ENCODE results near the gene ELP2.
"Not testable (repeated sequence)": the region's sequence is repeated elsewhere in the genome, so short reads cannot be mapped to it uniquely, and the experiment has no call there.

Gene ELP2, protein sequence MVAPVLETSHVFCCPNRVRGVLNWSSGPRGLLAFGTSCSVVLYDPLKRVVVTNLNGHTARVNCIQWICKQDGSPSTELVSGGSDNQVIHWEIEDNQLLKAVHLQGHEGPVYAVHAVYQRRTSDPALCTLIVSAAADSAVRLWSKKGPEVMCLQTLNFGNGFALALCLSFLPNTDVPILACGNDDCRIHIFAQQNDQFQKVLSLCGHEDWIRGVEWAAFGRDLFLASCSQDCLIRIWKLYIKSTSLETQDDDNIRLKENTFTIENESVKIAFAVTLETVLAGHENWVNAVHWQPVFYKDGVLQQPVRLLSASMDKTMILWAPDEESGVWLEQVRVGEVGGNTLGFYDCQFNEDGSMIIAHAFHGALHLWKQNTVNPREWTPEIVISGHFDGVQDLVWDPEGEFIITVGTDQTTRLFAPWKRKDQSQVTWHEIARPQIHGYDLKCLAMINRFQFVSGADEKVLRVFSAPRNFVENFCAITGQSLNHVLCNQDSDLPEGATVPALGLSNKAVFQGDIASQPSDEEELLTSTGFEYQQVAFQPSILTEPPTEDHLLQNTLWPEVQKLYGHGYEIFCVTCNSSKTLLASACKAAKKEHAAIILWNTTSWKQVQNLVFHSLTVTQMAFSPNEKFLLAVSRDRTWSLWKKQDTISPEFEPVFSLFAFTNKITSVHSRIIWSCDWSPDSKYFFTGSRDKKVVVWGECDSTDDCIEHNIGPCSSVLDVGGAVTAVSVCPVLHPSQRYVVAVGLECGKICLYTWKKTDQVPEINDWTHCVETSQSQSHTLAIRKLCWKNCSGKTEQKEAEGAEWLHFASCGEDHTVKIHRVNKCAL

DNA sequence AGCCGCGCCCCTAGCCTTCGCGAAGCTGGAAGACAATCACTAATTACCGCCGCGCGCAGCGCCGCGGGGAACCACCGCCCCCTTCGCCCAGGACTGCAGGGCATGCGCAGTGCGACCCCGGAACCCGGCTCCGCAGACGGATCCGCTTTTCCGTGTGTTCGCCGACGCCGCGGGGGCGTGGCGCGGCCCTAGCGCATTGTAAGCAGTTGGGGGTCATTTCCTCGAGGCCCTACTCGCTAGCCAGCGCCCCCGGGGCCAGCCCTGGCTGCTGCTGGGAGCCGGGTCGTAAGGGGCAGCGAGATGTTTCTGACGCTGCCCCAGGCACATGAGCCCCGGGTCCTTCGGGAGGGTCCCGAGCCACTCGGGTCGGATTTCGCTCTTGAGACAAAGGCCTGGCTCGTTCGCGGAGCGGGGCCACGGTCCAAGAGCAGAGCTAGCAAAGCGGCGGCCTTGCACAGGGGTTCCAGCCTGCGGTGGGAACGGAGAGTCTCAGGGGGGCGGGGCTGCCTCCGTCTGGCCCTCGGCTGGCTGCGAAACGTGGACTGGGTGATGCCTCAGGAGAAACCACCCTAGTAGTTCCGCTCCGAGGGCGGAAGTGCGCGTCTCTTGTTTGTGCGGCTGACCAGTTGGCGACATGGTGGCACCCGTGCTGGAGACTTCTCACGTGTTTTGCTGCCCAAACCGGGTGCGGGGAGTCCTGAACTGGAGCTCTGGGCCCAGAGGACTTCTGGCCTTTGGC lies at the start of gene ELP2, which contains the start of gene SLC39A6:
Gene ELP2 (plus strand): TSS at position 600 of the 739 bp plus-strand sequence. CDS start 35 bp downstream, at position 635.
Gene SLC39A6 (minus strand): TSS at position 41 of the 739 bp plus-strand sequence. CDS start 2,333 bp downstream, outside the sequence.
- DNase-seq = peak; percentile 98

DNA sequence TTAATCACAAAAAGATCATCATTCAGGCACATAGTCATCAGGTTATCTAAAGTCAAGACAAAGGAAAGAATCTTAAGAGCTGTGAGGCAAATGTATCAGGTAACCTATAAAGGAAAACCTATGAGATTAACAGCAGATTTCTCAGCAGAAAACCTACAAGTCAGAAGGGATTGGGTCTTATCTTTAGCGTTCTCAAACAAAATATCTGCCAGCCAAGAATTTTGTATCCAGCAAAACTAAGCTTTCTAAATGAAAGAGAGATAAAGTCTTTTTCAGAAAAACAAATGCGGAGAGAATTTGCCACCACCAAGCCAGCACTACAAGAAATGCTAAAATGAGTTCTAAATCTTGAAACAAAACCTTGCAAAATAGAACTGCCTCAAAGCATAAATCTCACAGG lies 48.6 kb upstream of the ELP2 start:
- not testable (repeated sequence) for DNase-seq

DNA sequence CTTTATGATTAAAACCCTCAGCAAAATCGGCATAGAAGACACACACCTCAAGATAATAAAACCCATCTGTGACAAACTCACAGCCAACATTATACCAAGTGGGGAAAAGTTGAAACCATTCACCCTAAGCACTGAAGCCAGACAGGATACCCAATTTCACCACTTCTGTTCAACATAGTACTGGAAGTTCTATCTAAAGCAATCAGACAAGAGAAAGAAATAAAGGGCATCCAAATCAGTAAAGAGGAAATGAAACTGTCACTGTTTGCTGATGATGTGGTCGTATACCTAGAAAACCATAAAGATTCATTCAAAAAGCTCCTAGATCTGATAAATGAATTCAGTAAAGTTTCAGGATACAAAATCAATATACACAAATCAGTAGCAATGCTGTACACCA lies 46.0 kb upstream of the ELP2 start:
- DNase-seq = no peak

DNA sequence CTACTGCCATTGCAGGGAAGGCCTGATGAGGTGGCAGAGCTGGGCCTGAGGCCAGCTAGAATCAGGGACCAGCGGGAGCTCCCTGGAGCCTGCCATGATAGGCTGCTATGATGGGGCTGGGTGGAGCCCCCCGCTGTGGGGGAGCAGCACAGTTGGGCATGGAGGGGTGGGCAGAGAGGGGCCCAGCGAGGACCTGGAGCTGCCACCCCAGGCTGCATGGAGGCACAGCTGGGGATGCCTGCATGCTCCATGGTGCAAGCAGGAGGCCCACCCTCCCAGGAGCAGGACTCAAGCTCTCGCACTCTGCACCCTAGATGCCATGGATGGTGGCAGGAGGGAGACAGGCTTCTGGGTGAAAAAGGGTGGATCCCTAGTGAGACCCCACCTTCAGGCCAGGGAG lies 44.5 kb upstream of the ELP2 start:
- no peak for DNase-seq

DNA sequence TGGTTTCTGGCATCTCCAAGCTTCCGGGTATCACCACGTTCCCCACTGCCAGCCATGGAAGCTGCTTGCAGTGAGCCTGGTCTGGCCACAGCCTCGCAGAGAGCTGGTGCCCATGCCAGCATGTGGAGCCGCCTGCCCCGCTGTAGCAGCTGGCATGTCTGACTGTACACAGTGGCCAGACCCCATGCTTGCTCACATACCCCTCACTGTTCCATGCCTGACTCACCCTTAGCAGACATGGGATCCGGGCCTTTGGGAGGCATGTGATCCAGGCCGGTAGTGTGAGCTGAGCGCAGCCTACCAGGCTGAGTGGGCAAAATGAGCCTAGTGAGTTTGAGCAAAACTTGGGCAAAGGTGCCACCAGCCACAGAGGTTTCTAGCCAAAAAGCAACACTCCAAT lies 43.5 kb upstream of the ELP2 start:
- DNase-seq = no peak

DNA sequence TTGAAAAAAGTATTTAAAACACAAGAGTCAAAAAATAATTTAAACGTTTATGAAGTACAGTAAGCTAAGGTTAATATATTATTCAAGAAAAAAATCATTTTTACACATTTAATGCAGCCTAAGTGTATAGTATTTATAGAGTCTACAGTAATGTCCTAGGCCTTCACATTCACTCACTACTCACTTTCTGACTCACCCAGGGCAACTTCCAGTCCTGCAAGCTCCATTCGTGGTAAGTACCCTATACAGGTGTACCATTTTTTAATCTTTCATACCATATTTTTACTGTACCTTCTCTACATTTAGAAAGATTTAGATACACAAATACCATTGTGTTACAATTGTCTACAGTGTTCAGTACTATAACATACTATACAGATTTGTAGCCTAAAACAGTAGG lies 41.4 kb upstream of the ELP2 start:
- no peak for DNase-seq

DNA sequence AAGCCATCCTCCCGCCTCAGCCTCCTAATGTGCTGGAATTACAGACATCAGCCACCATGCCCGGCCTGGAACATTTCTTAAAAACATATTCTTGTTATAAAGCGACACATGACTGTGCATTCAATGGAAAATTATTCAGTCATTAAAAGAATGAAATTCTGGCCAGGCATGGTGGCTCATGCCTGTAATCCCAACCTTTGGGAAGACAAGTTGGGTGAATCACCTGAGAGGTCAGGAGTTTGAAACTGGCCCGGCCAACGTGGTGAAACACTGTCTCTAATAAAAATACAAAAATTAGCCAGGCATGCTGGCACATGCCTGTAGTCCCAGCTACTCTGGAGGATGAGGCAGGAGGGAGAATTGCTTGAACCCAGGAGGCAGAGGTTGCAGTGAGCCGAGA lies 40.7 kb upstream of the ELP2 start:
- DNase-seq = no peak

DNA sequence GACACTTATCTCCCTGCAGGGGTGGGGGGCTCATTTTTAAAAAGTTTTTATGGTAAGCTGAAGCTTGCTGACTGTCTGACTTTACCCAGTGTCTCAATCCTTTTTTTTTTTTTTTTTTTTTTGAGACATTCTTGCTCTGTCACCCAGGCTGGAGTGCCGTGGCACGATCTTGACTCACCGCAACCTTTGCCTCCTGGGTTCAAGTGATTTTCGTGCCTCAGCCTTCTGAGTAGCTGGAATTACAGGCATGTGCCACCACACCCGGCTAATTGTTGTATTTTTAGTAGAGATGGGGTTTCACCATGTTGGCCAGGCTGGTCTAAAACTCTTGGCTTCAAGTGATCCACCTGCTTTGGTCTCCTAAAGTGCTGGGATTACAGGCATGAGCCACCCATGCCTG lies 37.6 kb upstream of the ELP2 start:
- not testable (repeated sequence) for DNase-seq

DNA sequence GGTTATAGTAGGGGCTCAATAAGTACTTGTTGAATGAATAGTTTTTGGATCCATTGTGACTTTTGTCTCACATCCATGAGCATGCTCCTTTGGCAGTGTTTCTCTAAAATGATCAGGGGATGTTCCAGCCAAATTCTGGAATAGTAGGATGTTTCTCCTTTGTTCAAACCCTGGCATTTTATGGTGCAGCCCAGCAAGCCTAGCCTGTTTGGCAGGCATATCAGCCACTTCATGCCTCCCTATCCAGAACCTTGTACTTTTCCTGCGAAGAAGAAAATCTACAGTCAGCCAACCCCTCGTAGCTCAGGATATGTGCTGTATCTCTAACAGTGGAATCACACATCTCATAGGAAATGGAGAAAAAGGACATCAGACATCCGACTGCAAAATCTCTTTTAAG lies 35.3 kb upstream of the ELP2 start:
- no peak for DNase-seq

DNA sequence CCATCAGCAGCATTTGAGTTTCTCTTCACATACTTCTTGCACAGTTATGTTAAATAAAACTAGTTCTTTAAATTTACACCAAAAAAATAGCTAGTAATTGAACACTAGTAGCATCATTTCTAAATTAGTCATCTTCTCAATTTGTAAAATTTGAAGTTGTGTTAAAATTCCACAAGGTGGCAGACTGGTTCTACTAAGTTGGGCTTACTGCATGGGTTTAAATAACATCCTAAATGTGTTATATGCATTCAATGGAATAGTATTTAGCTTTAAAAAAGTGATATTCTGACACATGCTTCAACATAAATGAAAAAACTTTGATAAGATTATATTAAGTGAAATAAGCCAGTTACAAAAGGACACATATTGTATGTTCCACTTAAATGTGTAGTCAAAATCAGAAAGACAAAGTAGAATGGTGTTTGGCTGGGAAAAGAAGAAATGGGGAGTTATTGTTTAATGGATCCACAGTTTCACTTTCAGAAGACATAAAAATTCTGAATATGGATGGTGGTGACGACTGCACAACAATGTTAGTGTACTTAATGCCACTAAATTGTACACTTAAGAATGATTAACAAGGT lies 33.7 kb upstream of the ELP2 start:
- peak; percentile 68 for DNase-seq

DNA sequence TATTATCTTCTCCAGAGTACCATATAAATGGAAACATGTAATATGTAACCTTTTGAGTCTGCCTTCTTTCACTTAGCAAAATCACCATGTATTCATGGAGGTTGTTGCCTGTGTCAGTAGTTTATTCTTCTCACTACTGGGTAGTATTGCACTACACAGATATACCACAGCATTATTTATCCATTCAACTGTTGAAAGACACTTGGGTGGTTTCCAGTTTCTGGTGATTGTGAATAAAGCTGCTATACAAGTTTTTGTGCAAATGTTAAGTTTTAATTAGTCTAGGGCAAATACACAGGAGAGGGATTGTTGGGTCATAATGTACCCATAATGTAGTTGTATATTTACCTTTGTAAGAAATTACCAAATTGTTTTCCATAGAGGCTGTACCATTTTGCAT lies 32.7 kb upstream of the ELP2 start:
- DNase-seq = no peak

DNA sequence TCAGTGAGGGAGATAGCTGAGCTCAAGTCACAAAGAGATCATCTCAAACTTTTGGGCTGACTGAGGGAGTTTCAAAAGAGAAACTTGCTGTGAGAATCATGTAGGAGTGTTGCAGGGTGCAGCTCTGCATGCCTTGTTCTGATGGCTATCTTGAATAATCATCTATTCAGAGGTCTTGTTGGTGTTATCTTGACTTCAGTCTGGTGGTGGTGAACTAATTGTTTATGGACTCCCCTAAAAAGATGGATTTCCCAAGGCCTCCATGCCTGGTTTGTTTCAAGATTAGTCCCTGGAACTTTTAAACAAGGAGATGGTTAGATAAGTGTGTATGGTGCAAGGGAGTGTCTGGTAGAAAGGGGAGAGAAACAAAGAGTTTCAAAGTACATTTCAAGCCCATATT lies 30.4 kb upstream of the ELP2 start:
- no peak for DNase-seq

DNA sequence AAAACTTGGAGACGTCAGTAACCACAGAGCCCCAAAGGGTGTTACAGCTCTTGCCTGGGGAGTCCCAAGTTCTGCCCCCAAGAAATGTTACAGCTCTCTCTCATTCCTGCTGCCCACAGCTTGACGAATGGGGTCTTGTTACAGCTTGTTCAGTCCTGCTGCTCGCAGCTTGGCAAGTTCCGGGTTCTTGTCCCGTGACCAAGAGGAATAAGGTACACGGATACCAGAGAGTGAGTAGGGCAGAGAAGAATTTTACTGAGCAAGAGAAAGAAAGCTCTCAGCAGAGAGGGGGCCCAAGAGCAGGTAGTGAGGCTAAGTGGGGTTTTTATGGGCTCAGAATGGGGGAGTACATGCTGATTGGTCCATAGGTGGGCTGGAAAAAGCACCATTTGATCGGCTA lies 27.8 kb upstream of the ELP2 start:
- no peak for DNase-seq

DNA sequence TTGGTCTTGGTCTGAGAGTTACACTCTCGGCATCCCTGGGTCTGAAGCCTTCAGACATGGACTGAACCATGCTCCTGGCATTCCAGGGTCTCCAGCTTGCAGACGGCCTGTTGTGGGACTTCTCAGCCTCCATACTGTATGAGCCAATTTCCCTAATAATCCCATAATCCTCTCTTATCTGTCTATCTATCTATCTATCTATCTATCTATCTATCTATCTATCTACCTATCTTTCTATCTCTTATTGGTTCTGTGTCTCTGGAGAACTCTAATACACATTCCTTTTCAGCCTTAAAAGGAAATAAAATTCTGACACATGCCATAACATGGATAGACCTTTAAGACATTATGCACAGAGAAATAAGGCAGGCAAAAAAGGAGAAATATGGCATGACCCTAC lies 24.9 kb upstream of the ELP2 start:
- DNase-seq = no peak

DNA sequence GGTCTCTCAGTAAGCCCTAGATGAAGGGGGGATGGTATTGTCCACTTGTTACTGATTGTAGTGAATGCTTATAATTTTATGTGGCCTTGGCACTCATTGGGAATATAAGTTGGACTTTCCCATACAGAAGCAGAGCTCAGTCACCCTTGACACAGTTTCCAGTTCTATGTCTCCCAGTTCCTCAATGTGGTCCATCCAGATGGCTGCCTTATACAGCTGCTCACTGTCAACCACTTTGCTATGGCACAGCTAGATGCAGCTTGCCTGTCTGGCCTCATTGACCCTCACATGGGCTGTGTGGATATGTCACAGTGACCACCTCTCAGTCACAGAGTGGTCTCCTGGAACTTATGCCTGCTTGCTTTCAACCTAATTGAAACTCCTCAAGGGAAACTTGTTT lies 22.2 kb upstream of the ELP2 start:
- DNase-seq = no peak

DNA sequence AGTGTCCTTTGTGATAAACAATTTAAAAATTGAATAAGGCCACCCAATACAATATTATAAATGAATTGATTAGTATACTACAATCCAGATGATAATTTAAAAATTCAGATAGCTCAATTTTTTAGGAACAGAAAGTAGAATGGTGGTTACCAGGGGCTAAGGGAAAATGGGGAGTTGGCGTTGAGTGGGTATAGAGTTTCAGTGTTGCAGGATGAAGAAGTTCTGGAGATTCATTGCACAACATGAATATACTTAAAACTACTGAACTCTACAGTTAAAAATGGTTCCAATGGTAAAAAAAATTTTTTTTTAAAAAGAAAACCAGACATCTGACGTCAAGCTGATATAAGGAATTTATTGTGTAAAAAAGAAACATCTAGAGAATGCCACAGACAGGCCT lies 21.5 kb upstream of the ELP2 start:
- DNase-seq = peak; percentile 46

DNA sequence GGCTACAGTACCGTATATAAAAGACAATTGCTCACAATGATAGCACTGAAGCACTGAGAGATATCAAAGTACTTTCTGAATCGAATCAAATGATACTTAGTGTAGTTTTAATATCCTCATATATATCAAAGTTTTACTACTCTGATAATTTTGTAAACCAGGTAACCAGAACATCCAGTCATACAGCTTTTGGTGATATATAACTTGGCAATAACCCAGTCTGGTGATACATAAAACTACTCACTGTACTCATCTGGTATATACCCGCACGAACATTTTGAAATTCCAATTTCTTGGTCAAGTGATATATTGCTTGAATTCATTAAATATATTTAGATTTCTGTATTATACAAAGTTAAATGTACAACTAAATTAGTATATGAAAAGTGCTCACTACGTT lies 21.1 kb upstream of the ELP2 start:
- DNase-seq = no peak

DNA sequence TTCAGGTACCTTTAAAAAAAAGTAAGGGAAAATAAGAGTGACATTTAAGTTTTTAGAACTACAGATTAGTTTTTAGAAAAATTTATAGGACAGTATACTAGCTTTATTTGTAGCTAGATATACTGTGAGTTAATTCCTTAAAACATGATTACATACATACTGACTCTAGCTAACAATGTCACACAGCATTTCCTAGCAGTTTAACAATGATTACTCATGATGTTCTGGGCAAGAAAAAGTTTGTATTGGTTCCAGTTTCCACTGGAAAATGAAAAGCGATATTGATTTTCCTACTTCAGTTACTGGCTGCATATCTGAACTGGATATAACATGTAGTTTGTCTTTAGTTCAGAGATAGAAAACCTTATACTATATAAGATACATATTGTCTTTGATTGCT lies 20.0 kb upstream of the ELP2 start:
- no peak for DNase-seq

DNA sequence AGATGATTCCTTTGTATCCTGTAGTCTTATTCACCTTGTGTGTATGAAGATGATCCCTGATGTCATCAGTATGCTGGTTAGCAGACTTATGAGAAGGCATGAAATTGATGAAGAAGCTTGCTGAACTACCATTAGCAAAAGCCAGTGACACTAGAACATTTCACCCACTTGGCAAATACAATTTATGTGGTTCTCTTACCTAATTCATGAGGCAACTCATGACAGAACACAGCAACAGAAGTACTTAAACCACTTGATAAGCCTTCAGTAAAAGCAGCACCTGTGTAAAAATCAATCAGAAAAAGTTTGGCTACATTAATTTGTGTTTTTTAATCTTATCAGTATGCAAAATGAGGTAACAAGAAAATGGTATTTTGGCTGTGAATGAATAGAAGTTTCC lies 17.4 kb upstream of the ELP2 start:
- DNase-seq = no peak

DNA sequence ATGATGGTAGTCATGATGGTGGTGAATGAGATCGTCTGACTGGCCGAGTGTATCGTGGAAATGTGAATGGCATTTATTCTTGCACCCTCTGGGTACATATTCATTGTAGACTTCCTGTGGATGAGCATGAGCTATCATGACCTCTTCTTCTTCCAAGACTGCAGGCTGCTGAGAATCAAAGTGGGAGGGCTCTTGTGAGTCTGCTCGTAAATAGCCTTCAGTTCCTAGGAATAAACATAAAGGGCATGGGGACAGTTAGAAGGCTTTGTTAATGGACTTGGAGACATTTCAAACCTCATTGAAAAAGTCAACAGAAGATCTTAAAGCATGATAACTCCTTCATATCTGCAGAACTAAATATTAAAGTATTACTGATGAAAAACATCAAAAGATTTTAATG lies 15.4 kb upstream of the ELP2 start:
- DNase-seq = no peak

DNA sequence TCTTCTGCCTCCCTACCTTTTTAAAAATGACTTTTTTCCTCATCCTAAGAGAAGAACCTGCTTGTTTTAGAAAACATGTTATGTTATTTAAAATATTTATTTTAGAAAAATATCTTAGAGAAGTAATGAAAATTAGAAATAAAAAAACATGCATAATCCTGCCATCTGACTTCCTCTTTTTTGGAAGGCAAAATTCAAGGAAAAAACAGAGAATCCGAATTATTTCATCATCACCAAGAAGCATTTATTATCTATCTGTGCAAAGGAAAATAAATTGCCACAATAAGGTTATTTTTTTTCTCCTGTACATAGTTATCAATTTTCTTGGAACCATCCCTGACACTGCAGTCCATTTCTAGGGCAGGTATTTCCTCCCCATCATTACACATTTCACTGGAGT lies 15.0 kb upstream of the ELP2 start:
- no peak for DNase-seq

DNA sequence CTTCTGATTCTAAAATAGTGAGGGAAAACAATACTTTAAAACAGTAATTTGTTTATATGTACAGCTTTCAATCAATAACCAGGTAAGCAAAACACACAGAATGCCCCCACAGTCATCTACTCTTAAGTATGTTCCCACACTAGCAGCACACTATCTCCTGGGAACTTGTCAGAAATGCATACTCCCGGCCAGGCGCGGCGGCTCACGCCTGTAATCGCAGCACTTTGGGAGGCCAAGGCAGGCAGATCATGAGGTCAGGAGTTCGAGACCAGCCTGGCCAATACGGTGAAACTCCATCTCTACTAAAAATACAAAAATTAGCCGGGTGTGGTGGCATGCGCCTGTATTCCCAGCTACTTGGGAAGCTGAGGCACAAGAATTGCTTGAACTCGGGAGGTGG lies 12.9 kb upstream of the ELP2 start:
- DNase-seq = not testable (repeated sequence)

DNA sequence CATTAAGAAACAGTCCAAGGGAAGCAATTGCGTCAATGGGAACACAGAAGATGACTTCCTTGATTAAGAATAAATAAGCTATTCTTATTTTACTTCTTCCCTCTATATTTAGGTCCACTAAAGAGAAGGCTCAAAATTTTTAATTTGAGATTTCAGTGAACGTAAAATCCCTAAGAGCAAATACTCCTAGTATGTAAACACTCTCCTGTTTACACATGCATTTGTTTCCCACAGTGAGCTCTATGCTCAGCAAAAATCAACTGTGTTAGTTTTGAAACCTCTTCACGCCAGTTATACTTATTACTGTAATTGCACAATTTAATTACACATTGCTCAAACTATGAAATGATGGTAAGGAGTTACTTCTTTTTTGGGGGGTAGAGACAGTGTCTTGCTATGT lies 9.4 kb upstream of the ELP2 start:
- DNase-seq = no peak
